K562 (cell line): ENCODE results near the gene HDAC2. TPM values are rescaled to one million over a fixed set of nuclear protein-coding genes. Genes with fewer than 3 reads are reported as not detected.
A peak's percentile ranks its signal among the peaks of the same experiment; 100 is the strongest.

Experiments
- ATF6 ChIP-seq: sonication (generic); formaldehyde crosslinking; IDR thresholded peaks from 2 replicates; pipeline ENCODE4 v1.4.0; 2020; ENCODE audit warnings: mild to moderate bottlenecking, missing genetic modification reagents
- DLX4 ChIP-seq: fragments of 250-450 bp; sonication (Bioruptor Pico); IDR thresholded peaks from 2 replicates; pipeline ENCODE4 v1.6.1; 2021; ENCODE audit warnings: mild to moderate bottlenecking
- E2F6 ChIP-seq, 2 experiments: IDR thresholded peaks; 2 replicates each; pipeline ENCODE4 v1.6.1; 2011; ENCODE audit warnings: borderline replicate concordance in 1 of 2, control low read depth in 1 of 2, low read depth in 1 of 2, low read length in 1 of 2, mild to moderate bottlenecking in 1 of 2, mixed read lengths in 1 of 2, moderate library complexity in 1 of 2; ENCODE audit not compliant: insufficient read depth in 1 of 2, insufficient read length in 1 of 2, poor library complexity in 1 of 2, severe bottlenecking in 1 of 2; ENCODE audit errors: extremely low read depth in 1 of 2
- HNRNPK ChIP-seq: fragments of 200-400 bp; formaldehyde crosslinking; IDR thresholded peaks from one replicate; pipeline ENCODE4 v1.6.1; 2018; ENCODE audit warnings: mild to moderate bottlenecking, low read depth, low read length; ENCODE audit not compliant: poor library complexity, severe bottlenecking
- KLF6 ChIP-seq: fragments of 250-450 bp; sonication (Bioruptor Pico); IDR thresholded peaks from 2 replicates; pipeline ENCODE4 v1.4.0; 2020; ENCODE audit warnings: mild to moderate bottlenecking, moderate library complexity, borderline replicate concordance
- MCM3 ChIP-seq: fragments of 450-650 bp; IDR thresholded peaks from 2 replicates; pipeline ENCODE4 v1.6.1; 2016
- MCM7 ChIP-seq, 2 experiments: fragments of 450-650 bp; IDR thresholded peaks; 2 replicates each; pipeline ENCODE4 v1.6.1; 2016 to 2018
- MTA2 ChIP-seq: fragments of 450-650 bp; IDR thresholded peaks from 2 replicates; pipeline ENCODE4 v1.6.1; 2016; ENCODE audit warnings: low read depth
- MXI1 ChIP-seq: IDR thresholded peaks from 2 replicates; pipeline ENCODE4 v1.6.1; 2011; ENCODE audit warnings: low read depth, mild to moderate bottlenecking, improper control_type of control experiment, low read length
- NFATC3 ChIP-seq: fragments of 450-650 bp; IDR thresholded peaks from 2 replicates; pipeline ENCODE4 v1.6.1; 2017; ENCODE audit warnings: mild to moderate bottlenecking
- PATZ1 ChIP-seq: fragments of 250-450 bp; sonication (Bioruptor Pico); IDR thresholded peaks from 2 replicates; pipeline ENCODE4 v1.5.0; 2020; ENCODE audit warnings: mild to moderate bottlenecking, borderline replicate concordance
- POLR2AphosphoS5 ChIP-seq: IDR thresholded peaks from 2 replicates; pipeline ENCODE4 v1.6.1; 2011; ENCODE audit warnings: mild to moderate bottlenecking, low read depth, low read length, moderate library complexity; ENCODE audit not compliant: control insufficient read depth, insufficient read depth
- PRPF4 ChIP-seq: fragments of 200-400 bp; formaldehyde crosslinking; IDR thresholded peaks from one replicate; pipeline ENCODE4 v1.6.1; 2017; ENCODE audit warnings: low read length, low read depth, mild to moderate bottlenecking; ENCODE audit not compliant: insufficient read depth, poor library complexity, severe bottlenecking
- PTRF ChIP-seq: fragments of 450-650 bp; IDR thresholded peaks from 2 replicates; pipeline ENCODE4 v1.6.1; 2016; ENCODE audit warnings: mild to moderate bottlenecking, missing genetic modification characterization, missing compliant biosample characterization
- PYGO2 ChIP-seq: fragments of 450-650 bp; IDR thresholded peaks from 2 replicates; pipeline ENCODE4 v1.6.1; 2016; ENCODE audit warnings: mild to moderate bottlenecking, missing genetic modification characterization, moderate library complexity, missing compliant biosample characterization
- RBBP5 ChIP-seq: fragments of 200-600 bp; sonication (generic); IDR thresholded peaks from 2 replicates; pipeline ENCODE4 v1.6.1; 2012; ENCODE audit warnings: borderline replicate concordance, mild to moderate bottlenecking, low read length, control low read depth, inconsistent platforms; ENCODE audit not compliant: insufficient read depth, poor library complexity, severe bottlenecking
- RBM22 ChIP-seq: fragments of 200-400 bp; formaldehyde crosslinking; IDR thresholded peaks from 2 replicates; pipeline ENCODE4 v1.6.1; 2018; ENCODE audit warnings: low read length, low read depth; ENCODE audit not compliant: poor library complexity, severe bottlenecking
- ZC3H11A ChIP-seq: IDR thresholded peaks from 2 replicates; pipeline ENCODE4 v1.6.1; 2012; ENCODE audit warnings: low read depth, low read length, improper control_type of control experiment
- ZNF57 ChIP-seq: fragments of 450-650 bp; formaldehyde crosslinking; IDR thresholded peaks from 2 replicates; pipeline ENCODE4 v1.4.0; 2020; ENCODE audit warnings: mild to moderate bottlenecking, moderate library complexity
- ZNF75A ChIP-seq: fragments of 450-650 bp; formaldehyde crosslinking; IDR thresholded peaks from 2 replicates; pipeline ENCODE4 v1.4.0; 2020; ENCODE audit warnings: mild to moderate bottlenecking
- polyA plus RNA-seq, 8 experiments: library from polyadenylated mRNA; depleted of rRNA in 4 of 8; stranded (reverse) in 5 of 8; unstranded in 3 of 8; fragments of >200 nt; fragmentation: Nextera tagmentation in 2 of 8; fragmentation: Illumina TruSeq in 1 of 8; extraction: Ambion mirVana in 2 of 8; extraction: Trizol in 1 of 8; gene quantifications; 2 replicates each; pipeline versions ENCODE4 v1.2.1 to v1.2.3, GENCODE V29; 2011 to 2014; ENCODE audit warnings: inconsistent platforms in 1 of 8, missing spikeins in 1 of 8
- total RNA-seq, 7 experiments: library from RNA; depleted of rRNA in 6 of 7; stranded (reverse); fragments of >200 nt in 6 of 7; fragmentation: Illumina TruSeq in 2 of 7; extraction: Trizol in 2 of 7; gene quantifications; 2 replicates each; pipeline versions ENCODE4 v1.2.1 to v1.2.3, GENCODE V29; 2011 to 2021; ENCODE audit warnings: low replicate concordance in 1 of 7

Gene HDAC2
- total and polyA plus RNA-seq, 9 of the 15 experiments (the other 6 are each of a cell fraction or from before 2014, with no cell fraction given) = 67.0 to 277 (median 151) TPM

GRCh38 chr6:113920663-113921267 lies 50.2 kb downstream of the HDAC2 start (continued):
- TF ChIP-seq ATF6 = no peak
- TF ChIP-seq MCM3 = no peak
- peak; percentile 59 for TF ChIP-seq MTA2
- TF ChIP-seq KLF6 = 0 out of 2 replicates have a peak, but pooled peaks have one; percentile 44
- TF ChIP-seq HNRNPK = no peak
- TF ChIP-seq ZC3H11A = no peak
- no peak for TF ChIP-seq ZNF75A (CRISPR knock-in tag)
- TF ChIP-seq E2F6 (IDR thresholded peaks at IDR 0.05; ENCODE audit: borderline replicate concordance in 1 of 2, extremely low read depth in 1 of 2, insufficient read depth in 1 of 2, insufficient read length in 1 of 2, low read depth in 1 of 2, low read length in 1 of 2, poor library complexity in 1 of 2, severe bottlenecking in 1 of 2) = peak; percentile 40 to 61
- TF ChIP-seq MXI1 = no peak
- TF ChIP-seq PYGO2 (tag) = no peak
- TF ChIP-seq RBBP5 = no peak
- no peak for TF ChIP-seq NFATC3
- TF ChIP-seq MCM7 (IDR thresholded peaks at IDR 0.05) = no peak
- no peak for TF ChIP-seq PATZ1 (CRISPR knock-in tag)
- TF ChIP-seq POLR2AphosphoS5 = peak; percentile 79
- TF ChIP-seq PTRF = no peak
- TF ChIP-seq DLX4 (CRISPR knock-in tag) = no peak
- no peak for TF ChIP-seq ZNF57 (CRISPR knock-in tag)
- TF ChIP-seq PRPF4 = no peak
- TF ChIP-seq RBM22 = no peak
